Measurements from ENCODE around the gene SPACA9. TPM values are rescaled to one million over a fixed set of nuclear protein-coding genes. Genes with fewer than 3 reads are reported as not detected.

Gene SPACA9
- total RNA-seq, 6 experiments from 2014 or later = 0.86 to 2.0 (median 1.3) TPM

DNA sequence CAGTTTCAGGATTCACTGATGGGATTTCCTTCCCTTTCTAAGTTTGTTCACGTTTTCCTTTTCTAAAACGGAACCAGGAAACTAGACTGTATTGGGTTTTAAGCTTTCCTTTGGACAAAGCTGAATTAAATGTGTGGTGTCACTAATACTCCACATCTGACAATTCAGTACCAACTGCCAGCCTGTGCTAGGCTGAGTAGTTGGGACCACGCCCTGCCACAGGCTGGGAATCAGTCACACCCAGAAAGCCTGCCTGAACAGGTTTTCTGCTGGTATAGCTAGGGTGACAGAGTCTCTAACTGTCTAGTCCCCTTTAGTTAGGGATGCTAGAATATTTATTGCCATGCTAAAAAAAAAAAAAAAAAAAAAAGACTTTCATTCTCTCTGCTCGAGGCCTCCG is 15.6 kb downstream of the SPACA9 start:
- Histone ChIP-seq H3K4me1 (no peaks in the 10 kb centered on the region), H3K27ac (no peak overlapping the region), H3K27me3 (no peaks in the 10 kb centered on the region), H3K36me3 (peaks cover 3 to 43% (median 16%) of the 10 kb centered on the region in 4 donors), H3K9me3 (no peaks in the 10 kb centered on the region), H3K4me3 (no peak overlapping the region)
- intact Hi-C loops (cut with DNase I) = no loop called here
- ATAC-seq = no peak
- no peak for DNase-seq
- 79% methylated on average over 4 of the region's 5 CpGs for WGBS (ENCODE audit: insufficient coverage, low coverage, low lambda C conversion rate, missing lambda C conversion rate)
- TF ChIP-seq POLR2A (IDR thresholded peaks at IDR 0.05) (no peak), CTCF (IDR thresholded peaks at IDR 0.05) (no peak)

DNA sequence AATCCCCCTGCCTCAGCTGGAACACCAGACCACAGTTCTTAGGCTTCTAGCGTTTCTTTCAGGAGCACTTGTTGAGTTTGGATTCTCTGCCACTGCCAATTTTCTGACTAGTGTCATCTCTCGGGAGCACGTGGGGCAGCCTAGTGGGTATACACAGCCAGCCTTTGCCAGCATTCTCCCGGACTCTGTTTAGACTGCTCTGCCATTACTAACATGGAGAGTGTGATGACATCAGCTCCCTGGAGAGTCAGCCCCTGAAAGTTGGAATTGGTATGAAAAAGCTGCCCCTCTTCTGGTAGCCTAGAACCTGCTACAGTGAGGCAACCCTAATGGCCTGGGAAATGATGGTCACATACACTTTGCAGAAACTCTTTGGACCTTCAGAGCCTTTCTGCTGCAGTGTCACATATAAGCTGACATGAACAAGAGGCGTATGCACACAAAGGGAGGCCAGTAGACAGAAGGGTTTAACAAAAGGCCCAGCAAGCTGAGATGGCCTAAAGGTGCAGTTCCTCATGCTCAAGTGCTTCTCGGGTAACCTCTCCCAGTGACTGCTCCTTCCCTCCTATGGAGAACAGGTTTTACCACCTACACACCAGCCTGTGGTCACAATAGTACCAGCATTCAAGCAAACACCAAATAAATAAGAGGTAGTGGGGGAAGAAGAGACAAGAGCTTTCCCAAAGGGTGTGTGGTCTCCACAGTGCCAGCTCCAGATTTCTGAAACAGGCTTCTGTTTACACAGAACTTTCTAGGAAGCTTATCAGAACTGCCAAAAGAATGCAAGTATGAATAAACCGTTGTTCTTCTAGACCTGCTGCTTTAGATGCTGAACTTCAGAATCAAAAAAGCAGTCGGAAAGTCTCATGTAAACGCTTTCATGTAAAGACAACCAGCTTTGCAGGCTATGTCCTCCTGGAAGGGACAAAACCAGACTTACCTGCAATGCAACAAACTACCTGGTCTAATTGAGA is 16.5 kb downstream of the SPACA9 start:
- ATAC-seq (no peak), DNase-seq (no peak)
- H3K4me1 ChIP-seq = no peaks in the 10 kb centered on the region
- WGBS (ENCODE audit: insufficient coverage, low coverage, low lambda C conversion rate, missing lambda C conversion rate) = 76% methylated on average over 8 of the region's 9 CpGs
- no peak overlapping the region for H3K4me3 ChIP-seq
- intact Hi-C loops (cut with DNase I) = no loop called here
- H3K9me3 ChIP-seq = no peaks in the 10 kb centered on the region
- H3K36me3 ChIP-seq = peaks cover 3 to 51% (median 16%) of the 10 kb centered on the region in 4 donors
- no peaks in the 10 kb centered on the region for H3K27me3 ChIP-seq
- no peak for TF ChIP-seq CTCF (IDR thresholded peaks at IDR 0.05)
- no peak for TF ChIP-seq POLR2A (IDR thresholded peaks at IDR 0.05)
- no peak overlapping the region for H3K27ac ChIP-seq

DNA sequence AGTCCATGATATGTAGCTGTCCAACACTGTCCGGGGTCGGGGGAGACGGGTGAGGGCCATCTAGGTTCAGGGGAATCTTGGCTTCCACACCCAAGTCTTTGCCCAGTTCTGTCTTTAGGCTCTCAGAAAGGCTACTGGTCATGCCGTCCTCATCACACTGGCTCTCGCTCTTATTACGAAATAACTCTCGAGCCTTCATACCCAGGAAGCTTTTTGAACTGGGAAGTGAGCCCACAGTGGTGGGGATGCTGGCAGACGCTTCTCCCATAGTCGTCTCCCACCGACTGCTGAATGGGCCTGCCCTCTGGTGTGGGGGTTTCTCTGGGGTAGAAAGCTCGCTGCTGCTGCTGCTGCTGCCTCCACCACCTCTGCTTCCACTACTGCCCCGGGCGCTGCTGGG is 17.6 kb downstream of the SPACA9 start:
- Histone ChIP-seq H3K4me3 (no peak overlapping the region), H3K27me3 (no peaks in the 10 kb centered on the region), H3K4me1 (no peaks in the 10 kb centered on the region), H3K9me3 (no peaks in the 10 kb centered on the region), H3K27ac (no peak overlapping the region), H3K36me3 (peaks cover 3 to 62% (median 25%) of the 10 kb centered on the region in 4 donors)
- DNase-seq (no peak), ATAC-seq (no peak)
- 80% methylated on average over 2 of the region's 13 CpGs for whole genome bisulfite sequencing (ENCODE audit: insufficient coverage, low coverage, low lambda C conversion rate, missing lambda C conversion rate)
- TF ChIP-seq CTCF (IDR thresholded peaks at IDR 0.05) = no peak
- no peak for TF ChIP-seq POLR2A (IDR thresholded peaks at IDR 0.05)
- intact Hi-C loops (cut with DNase I) = no loop called here

- no peaks in the 10 kb centered on the region for H3K4me1 ChIP-seq
- peaks cover 3 to 64% (median 26%) of the 10 kb centered on the region in 4 donors for H3K36me3 ChIP-seq
- H3K27me3 ChIP-seq = no peaks in the 10 kb centered on the region
- WGBS (ENCODE audit: insufficient coverage, low coverage, low lambda C conversion rate, missing lambda C conversion rate) = 87% methylated on average over 6 of the region's 6 CpGs
- DNase-seq (no peak), ATAC-seq (no peak)
- no peak overlapping the region for H3K4me3 ChIP-seq
- no peak for TF ChIP-seq CTCF (IDR thresholded peaks at IDR 0.05)
- no peak for TF ChIP-seq POLR2A (IDR thresholded peaks at IDR 0.05)
- H3K9me3 ChIP-seq = no peaks in the 10 kb centered on the region
- intact Hi-C loops (cut with DNase I) = no loop called here
- no peak overlapping the region for H3K27ac ChIP-seq
Measured at GRCh38 chr9:132896906-132897305, 18.2 kb downstream of the SPACA9 start.

All from right lobe of liver (tissue), 6 donors.